Stimulated activated CD4-positive, alpha-beta T cell treated with anti-CD3 and anti-CD28 coated beads, Interleukin-15, amount 100 ng/mL, for 24 hours (primary cell): ENCODE measurements around the gene LRRC1.
"Not testable (repeated sequence)": the region's sequence is repeated elsewhere in the genome, so short reads cannot be mapped to it uniquely, and the experiment has no call there.

Experiments used
- DNase-seq: peaks from one replicate; pipeline ENCODE4 v3.0.0-alpha.2; 2020

The LRRC1 gene

DNA sequence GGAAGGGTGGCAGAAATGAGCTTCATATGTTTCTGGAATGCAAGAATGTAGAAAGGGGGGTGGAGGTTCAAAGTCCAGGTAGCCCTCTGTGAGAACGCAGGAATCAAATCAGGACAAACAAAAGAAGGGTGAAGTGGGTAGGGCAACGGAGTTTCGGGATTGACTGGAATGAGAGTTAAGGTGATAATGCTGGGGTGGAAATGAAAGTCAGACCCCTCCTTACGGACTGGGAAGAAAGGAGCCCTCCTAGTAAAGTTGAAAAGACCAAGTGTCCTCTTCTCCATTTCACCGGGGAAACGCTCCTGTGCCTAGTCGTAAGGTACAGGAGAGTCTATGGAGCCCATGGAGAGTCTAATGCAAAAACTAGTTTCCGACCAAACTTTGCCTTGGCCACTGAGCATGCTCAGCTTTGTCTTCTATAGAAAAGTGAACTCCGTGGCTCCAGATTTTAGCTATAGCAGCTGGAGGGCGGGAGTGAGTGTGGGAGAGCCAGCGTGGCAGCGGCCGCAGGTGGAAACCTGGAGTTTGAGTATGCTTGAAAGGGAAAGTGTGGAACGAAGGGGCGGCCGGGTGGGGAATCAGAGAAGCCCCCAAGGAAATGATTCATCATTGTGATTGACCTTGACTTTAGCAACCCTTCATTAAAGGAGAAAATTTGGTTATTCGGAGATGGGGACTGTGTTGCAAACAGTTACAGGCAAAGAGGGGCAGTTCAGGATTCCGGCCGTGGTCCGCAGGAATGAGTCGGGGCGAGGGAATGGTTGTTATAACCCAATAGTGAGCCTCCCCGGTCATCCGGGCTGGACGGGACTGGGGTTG is 1.3 kb upstream of the LRRC1 start:
- peak; percentile 52 for DNase-seq

DNA sequence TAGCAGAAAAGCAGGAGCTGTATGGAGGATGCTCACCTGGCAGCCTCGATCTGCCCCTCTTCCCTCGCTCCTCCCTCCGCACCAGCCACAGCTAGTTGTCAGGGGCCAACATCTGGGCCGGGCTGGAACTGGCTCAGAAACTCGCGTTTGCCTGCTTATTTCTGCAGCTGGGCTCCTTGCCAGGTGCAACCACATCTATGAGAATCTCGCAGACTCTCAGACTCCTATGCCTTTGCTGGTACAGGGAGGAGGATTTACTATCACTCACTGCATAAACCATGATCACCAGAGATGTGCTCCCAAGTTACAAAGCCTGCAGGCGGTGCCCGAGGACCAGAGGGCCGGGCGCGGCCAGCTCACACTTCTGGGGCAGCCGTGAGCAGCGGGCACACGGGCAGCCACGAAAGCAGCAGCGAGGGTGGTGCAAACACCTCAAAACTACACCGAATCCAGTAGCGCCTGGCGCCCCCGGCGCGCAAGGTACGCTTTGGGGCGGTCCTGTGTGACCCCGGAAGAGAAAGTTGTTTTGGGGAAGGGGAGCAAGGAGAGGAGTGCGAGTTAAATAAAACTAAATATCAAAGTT is 577 bp upstream of the LRRC1 start:
- DNase-seq = peak; percentile 63

DNA sequence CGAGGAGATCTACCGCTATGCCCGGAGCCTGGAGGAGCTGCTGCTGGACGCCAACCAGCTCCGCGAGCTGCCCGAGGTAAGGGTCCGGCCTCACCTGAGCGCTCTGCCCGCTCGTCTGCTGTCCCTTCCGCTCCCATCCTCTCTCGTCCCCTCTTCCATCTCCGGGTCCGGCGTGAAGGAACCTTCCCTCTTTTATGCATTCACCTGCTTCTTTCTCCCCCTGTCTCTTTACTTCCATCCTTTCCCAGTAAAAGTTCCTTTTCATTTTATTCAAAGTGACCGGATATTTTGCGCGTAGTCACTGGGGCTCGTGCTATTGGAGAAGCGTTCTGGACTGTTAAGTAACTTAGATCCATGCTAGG is 516 bp downstream of the LRRC1 start:
- no peak for DNase-seq

DNA sequence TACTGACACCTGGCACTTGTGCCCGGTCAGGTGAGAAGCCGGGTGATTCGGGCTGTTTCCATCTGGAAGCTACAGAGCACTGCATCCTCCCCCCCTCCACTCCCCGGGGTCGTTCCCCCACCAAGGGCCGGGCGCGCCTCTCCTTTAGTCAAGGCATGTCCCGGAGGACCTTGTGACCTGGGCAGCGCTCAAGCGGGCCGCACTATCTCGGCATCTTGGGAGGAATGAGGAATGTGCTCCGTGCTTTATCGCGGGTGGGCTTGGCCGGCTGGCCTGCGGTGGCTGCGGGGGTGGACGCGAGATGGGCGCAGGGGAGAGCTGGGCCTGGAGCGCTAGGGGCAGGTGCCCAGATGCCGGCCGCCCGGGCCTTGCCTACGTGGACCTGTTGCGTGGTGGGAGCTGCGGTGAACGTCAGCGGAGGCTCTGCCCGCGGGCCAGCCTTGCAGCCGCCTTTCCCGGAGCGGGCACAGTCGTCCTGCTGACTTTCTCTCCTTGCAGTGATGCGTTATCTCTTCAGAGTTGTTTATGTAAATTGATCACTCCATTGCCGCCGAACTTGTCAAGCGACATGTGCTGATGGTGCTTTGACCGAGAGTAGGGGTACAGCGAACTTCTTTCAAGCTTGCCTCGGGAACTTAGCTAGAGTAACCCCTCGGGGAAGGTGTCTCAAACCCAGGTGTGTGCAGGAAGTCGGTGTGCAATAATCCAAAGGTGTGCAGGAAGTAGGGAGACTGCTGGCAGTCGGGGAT is 1.1 kb downstream of the LRRC1 start:
- peak; percentile 25 for DNase-seq

DNA sequence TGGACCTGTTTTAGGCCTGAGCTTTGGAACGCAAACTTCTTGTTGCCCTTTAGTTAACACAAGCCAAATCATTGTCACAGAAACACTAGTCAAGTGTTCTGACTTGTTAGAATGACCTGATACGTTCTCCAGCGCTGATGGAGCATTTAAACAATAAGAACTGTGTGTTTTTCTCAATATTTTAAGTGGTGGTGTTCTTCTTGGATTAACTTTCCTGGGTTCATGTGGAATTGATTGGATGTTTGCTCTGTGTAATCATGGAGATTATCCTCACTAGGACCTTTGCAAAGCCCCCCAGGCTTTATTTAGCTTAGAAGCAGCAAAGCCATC is 1.6 kb downstream of the LRRC1 start:
- no peak for DNase-seq

DNA sequence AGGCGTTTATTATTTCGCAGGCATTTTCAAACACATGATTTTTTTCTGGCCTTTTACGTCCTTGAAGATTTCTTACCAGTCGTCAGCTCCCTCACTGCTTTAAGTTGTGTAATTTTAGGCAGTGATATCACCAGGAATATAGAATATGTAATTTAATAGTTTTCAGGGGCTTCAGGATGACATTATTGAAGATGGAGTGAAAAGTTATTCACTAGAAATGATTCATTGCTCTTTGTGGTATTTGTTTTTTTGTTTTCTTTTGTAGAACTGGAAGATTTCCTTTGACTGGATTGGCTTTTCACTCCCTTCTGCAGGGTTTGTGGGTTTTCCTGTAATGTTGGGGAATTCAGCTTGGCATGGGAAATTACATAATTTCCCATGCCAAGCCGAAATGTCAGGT is 2.0 kb downstream of the LRRC1 start:
- DNase-seq = no peak

DNA sequence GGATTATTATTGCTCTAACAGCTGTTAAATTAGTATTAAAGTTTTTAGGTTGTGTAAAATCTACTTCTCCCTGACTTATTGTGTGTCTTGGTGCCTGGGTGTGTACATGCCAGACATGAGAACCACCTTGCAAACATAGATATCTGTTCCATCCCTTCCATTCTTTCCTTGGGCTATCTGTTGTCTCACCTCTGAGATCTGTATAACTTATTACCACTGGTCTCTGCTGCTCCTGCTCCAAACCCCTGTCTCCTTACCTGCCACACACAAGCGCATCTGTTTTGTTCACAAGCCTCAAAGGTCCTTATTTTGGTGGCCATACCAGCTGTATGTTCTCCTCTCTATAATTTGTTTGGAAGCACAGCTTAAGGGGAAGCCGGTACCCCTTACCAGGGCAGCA is 2.5 kb downstream of the LRRC1 start:
- DNase-seq = no peak

DNA sequence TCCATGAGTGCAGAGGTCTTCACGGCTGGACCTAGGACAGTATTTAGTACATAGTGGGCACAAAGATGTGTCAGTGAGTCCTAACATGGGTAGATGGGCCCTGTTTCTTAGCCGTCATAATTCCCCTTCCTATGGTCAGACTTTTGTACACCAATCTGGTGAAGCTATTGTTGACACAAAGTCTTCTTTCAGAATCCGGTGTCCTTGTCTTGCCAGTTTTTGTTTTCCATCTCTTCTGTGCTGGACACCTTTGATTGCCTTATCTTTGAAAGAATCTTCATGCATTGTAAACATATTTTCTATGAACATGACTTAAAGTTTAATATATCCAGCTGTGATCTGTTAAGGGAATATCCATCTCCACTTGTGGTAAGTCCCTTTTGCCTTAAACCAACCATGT is 4.5 kb downstream of the LRRC1 start:
- no peak for DNase-seq

DNA sequence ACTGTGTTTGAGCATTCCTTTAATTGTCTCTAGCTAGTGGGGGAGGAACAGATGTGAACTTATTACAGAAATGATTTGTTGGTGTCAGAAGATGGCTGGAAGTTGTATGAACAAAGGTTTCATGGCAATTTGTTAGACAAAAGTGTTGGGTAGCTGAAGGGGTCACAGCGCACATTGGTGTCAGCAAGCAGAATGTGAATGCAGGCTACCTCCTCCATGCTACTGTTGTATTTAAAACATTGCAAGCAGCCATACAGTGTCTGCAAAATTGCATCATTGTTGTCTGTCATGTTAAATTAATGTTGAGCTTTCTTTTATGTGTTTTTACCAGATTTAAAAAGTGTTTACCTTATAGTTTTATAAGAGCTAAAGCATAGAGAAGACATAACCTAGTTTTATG is 6.2 kb downstream of the LRRC1 start:
- no peak for DNase-seq

DNA sequence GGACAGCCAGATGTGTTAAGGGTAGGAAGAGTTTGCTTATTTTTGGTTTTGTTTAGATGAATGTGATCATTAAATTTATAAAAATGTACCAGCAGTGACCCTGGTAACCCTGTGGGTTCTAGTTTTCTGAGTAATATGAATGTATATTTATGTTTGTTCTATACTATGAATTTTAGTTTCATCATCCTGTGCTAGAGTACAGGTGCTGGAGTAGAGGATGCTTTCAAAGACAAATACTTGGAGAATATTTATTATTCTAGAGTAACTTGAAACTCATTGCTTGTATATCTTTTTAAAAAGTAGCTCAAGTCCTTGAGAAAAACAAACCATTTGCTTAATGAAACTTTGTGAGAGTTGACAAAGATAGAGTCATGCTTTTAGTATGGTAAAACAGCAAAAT is 7.8 kb downstream of the LRRC1 start:
- no peak for DNase-seq

DNA sequence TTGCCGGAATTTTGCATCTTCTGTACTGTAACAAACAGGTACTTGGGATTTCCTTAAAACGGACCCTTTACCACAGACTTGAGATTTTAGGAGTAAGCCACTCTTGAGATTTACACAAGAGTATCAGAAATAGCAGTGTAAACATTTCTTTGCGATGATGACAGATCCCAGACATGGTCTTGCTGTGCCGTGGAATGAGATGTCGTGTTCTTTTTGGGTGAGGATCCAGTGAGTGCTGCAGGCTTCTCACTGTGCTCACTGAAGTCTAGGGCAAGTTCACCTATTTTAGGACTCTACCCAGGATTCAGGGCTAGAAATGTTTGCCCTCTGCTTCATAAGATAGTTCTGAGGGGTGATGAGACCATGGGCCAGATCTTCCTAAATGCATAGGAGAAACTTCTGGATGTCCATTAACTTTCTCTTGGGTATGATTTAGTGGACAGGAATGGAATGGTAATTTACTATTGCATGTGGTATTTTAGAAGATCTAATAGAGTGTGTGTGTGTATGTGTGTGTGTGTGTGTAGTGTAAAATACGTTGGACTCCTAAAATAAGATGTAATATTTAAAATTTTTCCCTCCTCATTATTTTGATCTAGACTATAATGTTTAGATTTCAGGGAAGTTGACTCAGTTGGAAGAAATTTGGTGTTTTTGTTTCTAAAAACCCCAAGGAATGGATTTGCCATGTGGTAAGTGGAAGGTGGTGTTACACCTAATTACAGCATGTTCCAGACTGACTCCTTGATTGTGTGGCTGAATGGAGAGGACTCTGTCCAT is 8.5 kb downstream of the LRRC1 start:
- DNase-seq = no peak

DNA sequence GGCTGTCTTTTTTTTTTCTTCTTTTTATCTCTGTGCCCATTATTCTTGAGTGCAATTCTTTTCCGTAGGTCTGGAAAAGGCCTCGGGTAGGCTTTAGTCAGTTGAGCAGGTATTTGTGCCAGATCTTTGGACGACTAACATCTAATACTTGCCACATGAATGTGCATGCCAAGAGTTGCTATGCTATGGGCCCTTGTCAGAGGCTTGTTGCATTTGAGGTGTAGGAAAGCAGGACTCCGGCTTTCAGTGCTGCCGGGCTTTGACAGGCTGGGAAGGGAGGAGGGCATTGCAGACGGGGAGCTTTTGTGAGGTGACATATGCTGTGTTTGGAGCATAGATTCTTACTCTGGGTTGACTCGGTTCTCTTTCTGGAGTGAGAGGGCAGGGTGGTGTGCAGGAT is 10.2 kb downstream of the LRRC1 start:
- DNase-seq = no peak

DNA sequence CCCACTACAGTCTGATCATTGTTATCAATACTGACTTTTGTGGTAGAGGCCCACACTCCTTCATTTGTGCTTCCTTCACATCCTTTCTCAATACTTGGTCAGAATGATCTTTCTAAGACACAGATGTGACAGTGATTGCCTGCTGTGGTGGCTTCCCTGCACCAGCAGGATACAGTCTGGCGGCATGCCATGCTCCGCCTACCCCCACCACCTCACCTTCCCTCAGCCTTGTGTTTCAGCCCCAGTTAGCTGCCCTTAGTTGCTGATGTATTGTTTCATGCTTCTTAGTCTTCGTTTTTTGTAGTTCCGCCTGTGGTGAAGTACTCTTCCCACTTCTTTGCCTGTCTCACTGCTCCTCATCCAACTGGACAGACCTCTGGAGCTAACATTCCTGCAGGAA is 10.9 kb downstream of the LRRC1 start:
- DNase-seq = peak; percentile 6

DNA sequence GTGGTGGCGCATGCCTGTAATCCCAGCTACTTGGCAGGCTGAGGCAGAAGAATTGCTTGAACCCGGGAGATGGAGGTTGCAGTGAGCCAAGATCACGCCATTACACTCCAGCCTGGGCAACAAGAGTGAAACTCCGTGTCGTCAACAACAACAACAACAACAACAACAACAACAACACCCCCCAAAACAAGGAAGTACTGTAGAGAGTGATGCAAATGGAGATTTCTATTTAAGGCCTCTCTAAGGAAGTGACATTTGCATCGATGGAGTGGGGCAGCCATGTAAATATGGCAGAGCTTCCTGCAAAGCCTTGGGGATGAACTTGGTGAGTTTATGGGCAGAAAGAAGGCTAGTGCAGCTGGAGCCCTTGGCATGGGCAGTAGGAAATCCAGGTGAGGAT is 12.8 kb downstream of the LRRC1 start:
- DNase-seq = not testable (repeated sequence)

DNA sequence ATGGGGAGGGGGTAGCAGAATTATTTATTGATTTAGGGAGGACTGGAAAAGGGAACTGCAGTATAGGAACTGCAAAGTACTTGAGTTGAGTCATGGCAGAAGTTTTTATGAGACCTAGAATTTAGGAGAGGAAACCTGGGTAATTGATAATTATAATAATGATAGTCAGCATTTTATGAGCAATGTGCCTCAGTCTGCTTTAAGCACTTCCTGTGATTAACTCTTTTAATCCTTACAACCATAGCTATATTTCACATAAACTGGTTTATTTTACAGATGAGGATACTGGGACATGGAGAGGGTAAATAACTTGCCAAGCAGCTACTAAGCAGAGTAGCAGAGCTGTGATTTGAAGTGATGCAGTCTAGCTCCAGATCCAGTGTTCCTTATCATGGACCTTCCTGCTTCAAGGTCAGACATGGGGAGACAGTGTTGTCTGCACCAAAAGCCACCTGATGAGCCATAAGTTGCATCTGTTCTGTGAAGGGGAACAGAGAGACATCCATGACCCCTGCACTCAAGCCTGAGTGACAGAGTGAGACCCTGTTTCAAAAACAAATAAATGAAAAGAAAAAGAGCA is 13.6 kb downstream of the LRRC1 start:
- DNase-seq = no peak

DNA sequence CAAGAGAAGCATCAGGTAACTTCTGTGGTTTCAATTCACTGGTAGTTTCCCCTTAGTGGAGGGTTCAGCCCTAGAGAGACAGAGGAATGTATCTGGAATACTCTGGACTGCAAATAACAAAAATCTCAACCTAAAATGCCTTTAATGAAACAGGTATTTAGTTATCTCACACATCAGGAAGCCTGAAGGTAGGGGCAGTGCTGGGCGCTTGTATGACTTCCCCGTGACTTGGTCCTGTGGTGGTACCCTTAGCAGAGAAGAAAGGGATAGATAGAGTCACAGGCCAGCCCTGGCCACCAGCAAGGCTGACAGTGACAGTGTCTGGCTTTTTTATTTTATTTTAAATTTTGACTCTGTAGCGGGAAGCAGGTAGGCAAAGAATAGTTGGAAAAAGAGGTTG is 14.9 kb downstream of the LRRC1 start:
- no peak for DNase-seq

DNA sequence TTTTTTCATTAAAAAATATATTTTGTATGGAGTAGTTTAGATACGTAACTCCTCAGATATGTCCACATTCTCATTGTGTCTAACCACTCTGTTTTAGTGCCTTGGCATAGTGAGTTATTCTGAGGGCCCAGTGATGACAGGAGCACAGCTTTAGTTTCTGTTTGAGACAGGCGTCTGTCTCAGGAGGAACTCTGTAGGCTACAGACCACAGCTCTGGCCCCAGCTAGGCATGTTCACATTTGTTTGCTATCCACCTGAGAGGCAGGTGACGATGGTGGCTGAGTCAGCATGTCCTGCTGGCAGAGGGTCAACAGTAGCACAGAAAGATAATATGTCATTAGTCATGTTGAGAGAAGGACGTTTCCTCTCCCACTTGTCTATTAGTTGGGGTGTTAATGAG is 16.3 kb downstream of the LRRC1 start:
- DNase-seq = no peak

DNA sequence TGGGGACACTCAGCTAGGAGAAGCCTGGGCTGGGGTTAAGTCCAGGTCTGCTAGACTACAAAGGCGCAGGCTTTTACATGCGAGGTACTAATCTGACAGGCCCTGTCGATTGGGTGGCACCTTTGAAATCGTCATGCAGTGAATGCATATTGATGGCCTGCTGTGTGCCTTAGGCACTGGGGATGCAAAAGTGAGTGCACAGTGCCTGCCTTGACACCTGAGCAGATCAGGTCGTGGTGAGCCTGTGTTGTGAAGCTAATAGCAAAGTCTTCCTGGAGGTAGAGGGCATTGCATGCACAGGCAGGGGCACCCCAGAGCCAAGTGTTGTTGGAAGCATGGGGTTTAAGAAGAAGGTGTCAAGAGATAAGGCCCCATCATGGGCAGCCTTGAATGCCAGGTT is 16.9 kb downstream of the LRRC1 start:
- no peak for DNase-seq

DNA sequence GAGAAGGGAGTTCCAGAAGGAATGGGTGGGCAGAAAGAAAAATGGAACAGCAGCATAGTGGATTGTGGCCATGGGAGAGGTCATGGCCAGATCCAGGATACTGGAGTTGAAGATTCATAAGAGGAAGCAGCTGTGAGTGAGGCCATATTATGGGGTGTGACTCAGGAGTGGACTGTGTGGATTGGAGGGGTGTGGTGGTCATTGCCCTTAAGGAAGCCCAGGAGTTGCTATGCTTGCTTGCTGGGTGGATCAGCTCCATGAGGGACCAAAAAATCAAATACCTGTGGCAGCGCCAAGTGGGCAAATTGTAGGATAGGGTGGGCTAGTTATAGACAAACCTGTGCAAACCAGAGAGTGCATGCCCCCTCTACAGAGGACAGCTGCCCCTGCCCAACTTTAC is 18.3 kb downstream of the LRRC1 start:
- DNase-seq = no peak

DNA sequence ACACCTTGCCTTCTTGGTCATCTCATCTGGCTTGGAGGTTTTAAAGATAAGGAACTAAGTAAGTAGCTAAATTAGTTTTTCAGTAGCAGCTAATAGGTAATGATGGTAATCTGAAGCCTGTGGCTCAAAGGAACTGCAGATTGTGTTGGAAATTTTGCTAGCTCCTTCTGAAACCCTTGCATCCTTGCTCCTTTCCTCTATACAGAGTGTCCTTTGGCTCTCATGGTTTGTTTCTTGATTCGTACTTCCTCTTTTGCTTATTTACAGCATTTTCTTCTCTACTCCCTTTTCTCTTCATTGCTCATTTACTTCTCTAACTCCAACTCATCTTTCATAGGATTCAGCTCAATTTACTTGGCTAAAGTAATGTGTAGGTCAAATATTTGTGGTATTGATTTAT is 19.0 kb downstream of the LRRC1 start:
- no peak for DNase-seq

DNA sequence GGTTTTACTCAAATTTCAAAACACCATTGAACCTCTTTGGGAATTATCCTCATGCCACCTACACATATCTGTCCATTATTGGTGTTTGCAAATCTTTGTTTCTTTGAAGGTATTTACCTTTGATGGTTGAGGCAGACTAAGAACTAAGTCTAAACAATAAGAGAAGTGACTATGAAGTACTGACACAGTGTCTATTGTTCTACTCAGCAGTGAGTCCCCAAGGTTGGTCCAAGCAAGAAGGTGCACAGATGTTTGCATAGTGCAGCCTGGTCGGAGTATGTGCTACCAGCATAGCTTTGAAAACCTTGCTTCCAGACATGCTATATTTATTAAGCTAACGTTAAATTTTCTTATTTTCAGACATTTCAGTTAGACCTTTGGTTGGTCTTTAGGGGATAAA is 19.5 kb downstream of the LRRC1 start:
- DNase-seq = no peak

DNA sequence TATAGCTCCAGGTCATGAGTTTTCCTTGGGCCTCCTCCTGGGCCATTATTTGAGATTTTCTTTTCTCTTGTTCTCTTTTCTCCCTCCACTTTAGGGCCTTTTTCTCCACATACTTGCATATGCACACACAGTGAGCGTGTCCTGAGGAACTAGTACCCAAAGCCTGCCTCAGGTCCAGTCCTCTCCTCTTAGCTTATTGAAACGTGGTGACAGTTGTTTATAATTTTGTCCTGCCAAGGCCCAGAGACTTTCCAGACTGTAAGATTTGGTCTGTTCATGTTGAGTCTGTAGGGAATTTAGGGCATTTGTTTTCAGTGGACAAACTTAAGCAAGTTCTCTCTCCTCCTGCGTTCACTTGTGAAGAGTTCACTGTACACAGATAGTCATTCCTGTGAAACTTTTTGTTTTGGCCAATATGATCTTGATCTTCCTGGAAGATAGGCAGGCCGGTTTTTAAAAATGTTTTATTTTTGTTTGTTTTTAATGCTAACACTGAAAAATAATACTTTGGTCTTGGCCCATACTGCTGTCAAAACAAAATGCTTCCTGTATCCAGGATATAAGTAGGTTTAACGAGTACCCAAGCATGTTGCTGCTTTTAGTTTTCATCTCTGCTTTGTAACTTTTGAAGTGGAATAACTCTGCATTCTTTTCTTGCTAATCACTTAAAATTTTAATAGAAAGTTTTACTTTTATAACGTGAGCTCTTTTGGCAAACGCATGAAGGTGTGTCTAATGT is 20.7 kb downstream of the LRRC1 start:
- DNase-seq = no peak
